Peyer's patch (tissue), 4 donors: ENCODE measurements around the gene S100A6. TPM values are rescaled to one million over a fixed set of nuclear protein-coding genes. Genes with fewer than 3 reads are reported as not detected.
"Not testable (repeated sequence)": the region's sequence is repeated elsewhere in the genome, so short reads cannot be mapped to it uniquely, and the experiment has no call there.

Source experiments
- DNase-seq, 3 donors: peaks; one replicate each; pipeline ENCODE4 v3.0.0-alpha.2; 2017 to 2019
- H3K27ac ChIP-seq, 4 donors: fragments of 200-600 bp; sonication (generic); one replicate each; pipeline ENCODE4 v1.5.1; 2016 to 2019
- H3K27me3 ChIP-seq, 2 donors: fragments of 200-600 bp; sonication (generic); one replicate each; pipeline ENCODE4 v1.5.1; 2019
- H3K36me3 ChIP-seq, 3 donors: fragments of 200-600 bp; sonication (generic); one replicate each; pipeline ENCODE4 v1.5.1; 2016 to 2019
- H3K4me1 ChIP-seq, 4 donors: fragments of 200-600 bp; sonication (generic); one replicate each; pipeline ENCODE4 v1.5.1; 2016 to 2019
- H3K4me3 ChIP-seq, 4 donors: fragments of 200-600 bp; sonication (generic); 1 replicate in 3 of 4; 2 replicates in 1 of 4; pipeline ENCODE4 v1.5.1; 2016 to 2019; ENCODE audit warnings: mild to moderate bottlenecking in 1 of 4
- H3K9me3 ChIP-seq, 4 donors: fragments of 200-600 bp; sonication (generic); one replicate each; pipeline ENCODE4 v1.5.1; 2016 to 2019; ENCODE audit warnings: mild to moderate bottlenecking in 1 of 4
- POLR2A ChIP-seq, 2 donors: fragments of 450-650 bp; IDR thresholded peaks; one replicate each; pipeline ENCODE4 v1.5.1; 2017; ENCODE audit warnings: antibody characterized with exemption in 2 of 2, mild to moderate bottlenecking in 2 of 2, moderate library complexity in 2 of 2
- total RNA-seq, 4 donors: library from RNA; depleted of rRNA; stranded (reverse); fragments of >200 nt; gene quantifications; one replicate each; pipeline ENCODE4 v1.1.0, GENCODE V29; 2016
- TF ChIP-seq, protein P1 (sequence below), 6 experiments: fragments of 450-650 bp in 4 of 6; fragments of 200-600 bp in 2 of 6; sonication (generic) in 1 of 6; IDR thresholded peaks; one replicate each; pipeline ENCODE4 v1.5.1; 2017 to 2019; ENCODE audit warnings: antibody characterized with exemption in 6 of 6, mild to moderate bottlenecking in 3 of 6, moderate library complexity in 1 of 6

S100A6 gene
- total RNA-seq, 4 donors from 2014 or later, result 321 to 366 (median 334) TPM

- peak; percentile 79 to 97 for TF ChIP-seq POLR2A (IDR thresholded peaks at IDR 0.05)
- TF ChIP-seq, protein P1, sequence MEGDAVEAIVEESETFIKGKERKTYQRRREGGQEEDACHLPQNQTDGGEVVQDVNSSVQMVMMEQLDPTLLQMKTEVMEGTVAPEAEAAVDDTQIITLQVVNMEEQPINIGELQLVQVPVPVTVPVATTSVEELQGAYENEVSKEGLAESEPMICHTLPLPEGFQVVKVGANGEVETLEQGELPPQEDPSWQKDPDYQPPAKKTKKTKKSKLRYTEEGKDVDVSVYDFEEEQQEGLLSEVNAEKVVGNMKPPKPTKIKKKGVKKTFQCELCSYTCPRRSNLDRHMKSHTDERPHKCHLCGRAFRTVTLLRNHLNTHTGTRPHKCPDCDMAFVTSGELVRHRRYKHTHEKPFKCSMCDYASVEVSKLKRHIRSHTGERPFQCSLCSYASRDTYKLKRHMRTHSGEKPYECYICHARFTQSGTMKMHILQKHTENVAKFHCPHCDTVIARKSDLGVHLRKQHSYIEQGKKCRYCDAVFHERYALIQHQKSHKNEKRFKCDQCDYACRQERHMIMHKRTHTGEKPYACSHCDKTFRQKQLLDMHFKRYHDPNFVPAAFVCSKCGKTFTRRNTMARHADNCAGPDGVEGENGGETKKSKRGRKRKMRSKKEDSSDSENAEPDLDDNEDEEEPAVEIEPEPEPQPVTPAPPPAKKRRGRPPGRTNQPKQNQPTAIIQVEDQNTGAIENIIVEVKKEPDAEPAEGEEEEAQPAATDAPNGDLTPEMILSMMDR (IDR thresholded peaks at IDR 0.05), result peak in 1 of 6 experiments; percentile 16
- peak; percentile 64 to 97 (median 96) for DNase-seq
- Histone ChIP-seq H3K36me3 (no peaks in the 10 kb centered on the region), H3K4me3 (peak overlapping the region in 1 of 4 donors; percentile 25), H3K9me3 (no peaks in the 10 kb centered on the region), H3K27ac (peak overlapping the region; percentile 69 to 99 (median 94)), H3K27me3 (no peaks in the 10 kb centered on the region), H3K4me1 (peaks cover 12 to 34% (median 19%) of the 10 kb centered on the region in 4 donors)
Measured at GRCh38 chr1:153566414-153567371, 30.9 kb upstream of the S100A6 start.

- Histone ChIP-seq H3K27ac (peak within 1 kb of the TSS; percentile 69 to 99 (median 94)), H3K4me1 (peaks cover 12 to 33% (median 19%) of the 10 kb centered on the region in 4 donors), H3K27me3 (no peaks in the 10 kb centered on the region), H3K4me3 (peak within 1 kb of the TSS in 1 of 4 donors; percentile 25), H3K9me3 (no peaks in the 10 kb centered on the region), H3K36me3 (no peaks in the 10 kb centered on the region)
- peak in 2 of 3 donors; percentile 69 to 84 for DNase-seq
- TF ChIP-seq POLR2A (IDR thresholded peaks at IDR 0.05), result peak in 1 of 2 donors; percentile 81
- TF ChIP-seq, protein P1 (IDR thresholded peaks at IDR 0.05), result no peak
Measured at GRCh38 chr1:153565529-153566374, 30.0 kb upstream of the S100A6 start, which contains the start of gene S100A2. Gene S100A2 (minus strand): TSS chr1:153565844. CDS start chr1:153563877, 1,967 bp downstream.

DNA sequence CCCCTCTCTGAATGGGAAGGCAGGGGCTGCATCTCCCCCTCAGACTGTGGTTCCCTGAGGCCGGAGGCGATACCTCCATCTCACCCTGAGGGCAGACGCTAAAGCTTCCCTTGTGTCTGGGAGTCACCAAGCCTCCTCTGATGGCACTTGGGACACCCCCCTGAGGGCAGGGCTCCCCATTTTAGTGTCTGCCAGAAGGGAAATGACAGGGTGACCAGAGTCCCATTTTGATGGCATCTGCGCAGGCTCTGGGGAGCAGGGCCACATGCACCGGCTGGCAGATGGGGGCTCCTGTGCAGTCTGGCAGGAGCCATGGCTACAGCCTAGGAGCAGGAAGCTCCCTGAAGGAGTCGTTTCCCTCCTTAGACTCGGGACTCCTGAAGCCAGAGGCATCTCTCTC lies 28.2 kb upstream of the S100A6 start:
- Histone ChIP-seq H3K4me3 (no peak overlapping the region), H3K4me1 (peaks cover 12 to 33% (median 19%) of the 10 kb centered on the region in 4 donors), H3K27me3 (no peaks in the 10 kb centered on the region), H3K27ac (no peak overlapping the region), H3K36me3 (no peaks in the 10 kb centered on the region), H3K9me3 (no peaks in the 10 kb centered on the region)
- no peak for DNase-seq
- TF ChIP-seq, protein P1 (IDR thresholded peaks at IDR 0.05), result no peak
- TF ChIP-seq POLR2A (IDR thresholded peaks at IDR 0.05), result no peak

GRCh38 chr1:153563483-153563901 lies 27.7 kb upstream of the S100A6 start:
- no peaks in the 10 kb centered on the region for H3K27me3 ChIP-seq
- H3K4me3 ChIP-seq, result no peak overlapping the region
- no peaks in the 10 kb centered on the region for H3K36me3 ChIP-seq
- DNase-seq, result peak in 1 of 3 donors; percentile 41
- H3K4me1 ChIP-seq, result peaks cover 12 to 33% (median 19%) of the 10 kb centered on the region in 4 donors
- H3K9me3 ChIP-seq, result no peaks in the 10 kb centered on the region
- TF ChIP-seq, protein P1 (IDR thresholded peaks at IDR 0.05), result no peak
- TF ChIP-seq POLR2A (IDR thresholded peaks at IDR 0.05), result no peak
- H3K27ac ChIP-seq, result no peak overlapping the region

- H3K9me3 ChIP-seq, H3K36me3 ChIP-seq, H3K4me3 ChIP-seq, H3K27ac ChIP-seq, H3K27me3 ChIP-seq: not testable (repeated sequence)
- H3K4me1 ChIP-seq, result peaks cover 10 to 19% (median 16%) of the 10 kb centered on the region in 4 donors
- DNase-seq, result peak in 1 of 3 donors; percentile 7
Measured at GRCh38 chr1:153562021-153562420, 26.2 kb upstream of the S100A6 start.
